H1 (cell line): ENCODE results near the gene PASD1. TPM values are rescaled to one million over a fixed set of nuclear protein-coding genes. Genes with fewer than 3 reads are reported as not detected.

Experiments used
- ASH2L ChIP-seq: fragments of 200-600, 300-600 bp; sonication (generic); IDR thresholded peaks from one replicate; pipeline ENCODE4 v1.7.1; 2017; ENCODE audit warnings: low read length
- CHD2 ChIP-seq: IDR thresholded peaks from 2 replicates; pipeline ENCODE4 v1.6.1; 2012; ENCODE audit warnings: low read length, improper control_type of control experiment
- CTCF ChIP-seq, 3 experiments: IDR thresholded peaks; 1 replicate in 2 of 3; 2 replicates in 1 of 3; pipeline versions ENCODE4 v1.5.1 to v1.6.1; 2011; ENCODE audit warnings: low read length in 3 of 3, mild to moderate bottlenecking in 3 of 3, inconsistent platforms in 2 of 3, low read depth in 1 of 3, moderate library complexity in 1 of 3; ENCODE audit not compliant: insufficient read depth in 1 of 3; ENCODE audit errors: control extremely low read depth in 1 of 3
- GABPA ChIP-seq: IDR thresholded peaks from 2 replicates; pipeline ENCODE4 v1.6.1; 2011; ENCODE audit warnings: mild to moderate bottlenecking, low read length, moderate library complexity, borderline replicate concordance; ENCODE audit not compliant: insufficient read depth
- JUND ChIP-seq: IDR thresholded peaks from 2 replicates; pipeline ENCODE4 v1.6.1; 2011; ENCODE audit warnings: mild to moderate bottlenecking, improper control_type of control experiment, low read length
- POLR2A ChIP-seq, 2 experiments: IDR thresholded peaks; 1 replicate in 1 of 2; 2 replicates in 1 of 2; pipeline ENCODE4 v1.6.1; 2011; ENCODE audit warnings: low read depth in 2 of 2, low read length in 2 of 2, mild to moderate bottlenecking in 2 of 2; ENCODE audit errors: control extremely low read depth in 1 of 2
- RFX5 ChIP-seq: IDR thresholded peaks from 2 replicates; pipeline ENCODE4 v1.6.1; 2011; ENCODE audit warnings: low read depth, low read length, improper control_type of control experiment, borderline replicate concordance
- polyA plus RNA-seq, 7 experiments: library from polyadenylated mRNA; depleted of rRNA in 3 of 7; stranded (reverse) in 5 of 7; unstranded in 2 of 7; fragments of >200 nt in 5 of 7; fragments of 200-250 nt in 2 of 7; gene quantifications; 1 replicate in 5 of 7; 2 replicates in 1 of 7; 4 replicates in 1 of 7; pipeline versions ENCODE4 v1.2.1 to v1.2.3, GENCODE V29; 2011 to 2013; ENCODE audit warnings: missing spikeins in 2 of 7, mixed read lengths in 2 of 7
- total RNA-seq: library from RNA; stranded (reverse); fragmentation: NEBNext Ultra II Directional; extraction: Animal tissue kit (Norgen Biotek cat#: 25700); gene quantifications from 2 replicates; pipeline ENCODE4 v1.2.1, GENCODE V29; 2021

Gene PASD1
- total and polyA plus RNA-seq, 2 of the 8 experiments (the other 6 are each of a cell fraction or from before 2014, with no cell fraction given) = 0.03 to 0.09 TPM

DNA sequence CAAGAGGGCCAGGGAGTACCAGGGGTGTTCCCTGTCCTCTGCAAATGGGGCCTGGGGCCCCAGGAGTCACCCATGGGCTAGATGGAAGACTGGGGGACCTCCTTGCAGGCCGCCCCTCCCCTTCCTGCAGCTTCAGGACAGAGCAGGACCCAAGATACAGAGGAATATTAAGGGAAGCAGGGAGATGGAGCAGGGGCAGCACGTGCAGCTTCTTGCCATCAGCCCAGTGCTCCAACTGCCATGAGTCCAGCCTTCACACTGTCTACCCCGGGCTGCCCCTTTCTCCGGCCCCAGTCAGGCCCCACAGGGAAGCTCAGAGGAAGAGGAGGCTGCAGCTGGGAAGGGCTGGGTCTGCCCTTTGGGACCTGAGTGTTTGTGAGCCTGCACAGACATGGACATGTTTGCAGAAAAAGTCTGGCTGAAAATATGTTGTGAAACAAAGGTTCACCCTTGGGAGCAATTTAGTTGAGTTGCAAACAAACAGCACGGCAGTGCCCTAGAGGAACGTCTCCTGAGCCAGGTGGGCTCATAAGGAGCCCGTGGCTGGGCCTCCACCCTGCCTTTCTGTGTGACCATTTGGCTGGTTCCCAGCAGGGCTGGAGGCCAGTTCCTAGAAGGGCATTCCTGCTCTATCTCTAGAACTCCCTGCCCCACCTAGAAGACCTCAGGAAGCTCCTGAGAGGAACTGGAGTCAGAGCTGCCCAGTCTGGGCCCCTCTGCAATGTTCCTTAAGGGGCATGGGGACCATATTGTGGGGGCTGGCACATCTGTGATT is 161.3 kb downstream of the PASD1 start (continued):
- no peak for TF ChIP-seq RFX5
- no peak for TF ChIP-seq ASH2L
- TF ChIP-seq JUND = no peak
- TF ChIP-seq CTCF (IDR thresholded peaks at IDR 0.05; ENCODE audit: control extremely low read depth in 1 of 3, insufficient read depth in 1 of 3, low read depth in 1 of 3, low read length in 3 of 3) = no peak
- no peak for TF ChIP-seq CHD2
- TF ChIP-seq POLR2A (IDR thresholded peaks at IDR 0.05; ENCODE audit: control extremely low read depth in 1 of 2, low read depth in 2 of 2, low read length in 2 of 2) = no peak
- no peak for TF ChIP-seq GABPA
